ENCODE results near the gene GOLGA6L10. TPM values are rescaled to one million over a fixed set of nuclear protein-coding genes. Genes with fewer than 3 reads are reported as not detected.
"Not testable (repeated sequence)": the region's sequence is repeated elsewhere in the genome, so short reads cannot be mapped to it uniquely, and the experiment has no call there.

The GOLGA6L10 gene
- total RNA-seq, 1 donor from 2014 or later = 0.96 TPM

DNA sequence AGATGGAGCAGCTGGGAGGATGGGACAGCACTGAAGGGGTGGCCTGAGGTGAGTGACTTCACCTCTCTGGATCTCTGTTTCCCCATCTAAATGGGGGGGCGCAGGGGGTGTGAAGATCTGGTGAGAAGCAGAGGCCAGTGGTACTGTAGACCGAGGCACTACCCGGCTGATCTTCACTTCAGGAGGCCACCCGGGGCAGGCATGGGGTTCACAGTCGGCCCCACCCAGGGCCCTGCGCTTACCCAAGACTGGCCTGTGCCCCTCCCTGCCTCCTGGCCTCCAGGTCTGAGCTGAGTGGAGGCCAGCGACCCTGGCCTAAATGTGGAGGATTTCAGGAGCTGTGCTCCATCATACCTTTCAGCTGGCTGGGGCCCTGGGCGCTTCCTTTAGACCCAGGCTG is 31.0 kb downstream of the GOLGA6L10 start:
- DNase-seq, H3K27ac Mint-ChIP-seq: not testable (repeated sequence)

DNA sequence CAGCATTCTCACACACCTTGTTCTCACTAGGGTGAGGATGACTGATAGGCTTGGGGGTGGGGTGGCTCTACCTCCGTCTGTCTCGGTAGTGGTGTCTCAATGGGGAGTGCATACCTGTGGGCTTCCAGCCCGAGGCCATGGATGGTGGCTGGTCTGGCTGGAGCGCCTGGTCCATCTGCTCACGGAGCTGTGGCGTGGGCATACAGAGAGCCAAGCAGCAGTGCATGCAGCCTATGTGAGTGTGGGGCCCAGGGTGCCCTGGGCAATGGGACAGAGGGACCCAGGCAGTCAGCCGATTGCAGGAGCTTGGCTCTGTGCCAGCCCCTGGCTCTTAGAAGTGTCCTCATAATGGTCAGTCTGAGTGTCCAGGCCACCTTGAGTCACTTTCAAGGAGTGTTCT is 31.8 kb downstream of the GOLGA6L10 start:
- H3K9me3 Mint-ChIP-seq; H3K4me1 Mint-ChIP-seq; H3K27ac Mint-ChIP-seq; H3K27me3 Mint-ChIP-seq; intact Hi-C loops (cut with micrococcal nuclease); H3K4me3 Mint-ChIP-seq; DNase-seq; H3K36me3 Mint-ChIP-seq (ENCODE audit: low read depth): not testable (repeated sequence)

More for the DNA sequence above, 31.0 kb downstream of the GOLGA6L10 start:
- H3K9me3 Mint-ChIP-seq; H3K4me3 Mint-ChIP-seq; H3K36me3 Mint-ChIP-seq (ENCODE audit: low read depth); H3K27me3 Mint-ChIP-seq; intact Hi-C loops (cut with micrococcal nuclease); H3K4me1 Mint-ChIP-seq: not testable (repeated sequence)

DNA sequence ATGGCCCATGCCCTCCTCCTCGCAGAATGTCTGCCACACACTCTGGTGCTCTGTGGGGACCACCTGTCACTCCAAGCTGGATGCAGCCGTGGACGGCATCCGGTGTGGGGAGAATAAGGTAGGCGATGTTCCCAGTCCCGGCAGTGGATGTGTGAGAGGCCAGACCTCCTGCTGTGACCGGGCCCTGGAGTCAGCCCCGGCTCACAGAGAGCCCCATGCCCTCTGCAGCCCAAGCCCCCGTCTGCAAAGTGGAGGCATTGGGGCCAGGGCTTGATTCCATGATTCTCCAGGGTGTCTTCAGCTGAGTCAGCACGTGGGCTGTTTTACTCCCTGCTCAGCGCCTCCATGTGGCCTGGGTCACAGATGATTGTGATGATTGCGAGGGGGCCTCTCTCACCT is 32.2 kb downstream of the GOLGA6L10 start:
- Mint-ChIP-seq H3K27me3 (peaks cover 2% of the 10 kb centered on the region), H3K9me3 (no peaks in the 10 kb centered on the region), H3K4me1 (no peaks in the 10 kb centered on the region), H3K27ac (no peak overlapping the region), H3K4me3 (no peak overlapping the region), H3K36me3 (ENCODE audit: low read depth) (no peaks in the 10 kb centered on the region)
- intact Hi-C loops (cut with micrococcal nuclease) = no loop called here
- no peak for DNase-seq

DNA sequence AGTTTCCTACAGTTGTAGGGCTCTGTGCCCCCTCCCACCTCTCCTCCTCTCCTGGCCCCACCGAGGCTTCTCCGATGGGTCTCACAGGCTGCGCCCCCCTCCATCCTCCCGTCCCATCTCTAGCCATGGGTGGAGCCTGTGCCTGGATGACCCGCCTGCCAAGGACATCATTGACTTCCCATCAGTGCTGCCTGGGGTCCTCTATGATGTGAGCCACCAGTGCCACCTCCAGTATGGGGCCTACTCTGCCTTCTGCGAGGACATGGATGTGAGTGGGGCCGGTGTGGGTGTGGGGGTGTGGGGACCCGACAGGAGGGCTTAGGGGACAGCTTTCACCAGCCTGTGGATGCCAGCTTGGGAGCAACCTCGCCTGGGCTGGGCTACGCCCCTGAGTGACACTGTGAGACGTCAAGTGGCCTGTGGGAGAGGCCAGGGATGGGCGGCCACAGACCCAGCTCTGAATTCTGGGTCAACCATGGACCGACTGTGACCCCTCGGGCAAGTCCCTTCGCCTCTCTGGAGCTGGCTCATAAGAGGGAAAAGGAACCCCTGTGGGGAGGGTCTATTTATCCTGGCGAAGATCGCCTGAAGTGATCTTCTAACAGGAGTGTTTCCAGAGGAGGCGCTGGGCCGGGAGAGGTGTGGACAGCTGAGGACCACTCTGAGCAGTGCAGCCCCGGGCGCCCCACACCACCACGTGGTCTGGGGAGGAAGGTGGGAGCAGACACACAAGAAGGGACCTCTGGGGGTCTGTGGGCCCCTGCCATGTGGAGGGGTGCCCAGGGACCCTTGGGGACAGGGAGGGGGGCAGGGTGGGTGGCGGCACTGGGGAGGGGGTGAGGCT is 32.8 kb downstream of the GOLGA6L10 start:
- H3K27me3 Mint-ChIP-seq; H3K36me3 Mint-ChIP-seq (ENCODE audit: low read depth); H3K4me1 Mint-ChIP-seq; H3K9me3 Mint-ChIP-seq; H3K4me3 Mint-ChIP-seq; DNase-seq; intact Hi-C loops (cut with micrococcal nuclease); H3K27ac Mint-ChIP-seq: not testable (repeated sequence)

DNA sequence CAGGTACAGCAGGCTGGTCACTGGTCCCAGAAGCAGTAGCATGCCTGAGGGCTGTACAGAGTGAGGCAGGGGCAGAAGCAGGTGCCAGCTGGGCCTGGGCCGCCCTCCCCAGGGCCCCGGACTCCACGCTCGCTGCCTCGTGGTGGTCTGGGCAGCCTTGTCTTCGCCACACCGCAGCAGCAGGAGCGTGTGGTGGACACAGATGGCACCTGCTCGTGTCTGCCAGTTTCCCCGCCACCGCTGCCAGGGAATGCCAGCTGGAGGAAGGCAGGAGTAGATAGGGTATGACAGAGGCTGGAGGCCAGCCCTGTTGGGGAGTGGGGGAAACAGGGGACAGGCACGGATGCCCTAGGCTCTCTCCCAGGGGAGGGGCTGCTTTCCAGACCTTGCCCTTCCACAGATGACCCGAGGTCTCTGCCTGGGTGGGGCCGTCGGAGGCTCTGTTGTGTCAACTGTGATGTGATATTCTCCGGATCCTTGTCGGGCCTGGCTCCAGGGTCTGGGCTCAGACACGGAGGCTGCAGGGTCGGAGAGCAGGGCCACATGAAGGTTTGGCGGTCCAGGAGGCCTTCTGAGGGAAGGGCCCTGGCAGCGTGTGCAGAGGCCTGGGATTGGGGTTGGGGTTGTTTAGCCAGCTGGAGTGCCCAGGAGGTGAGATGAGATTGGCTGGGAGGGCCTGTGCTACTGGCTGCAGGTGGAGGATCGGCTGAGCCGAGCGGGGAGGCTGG is 33.6 kb downstream of the GOLGA6L10 start:
- no peak overlapping the region for H3K4me3 Mint-ChIP-seq
- intact Hi-C loops (cut with micrococcal nuclease) = no loop called here
- no peaks in the 10 kb centered on the region for H3K36me3 Mint-ChIP-seq (ENCODE audit: low read depth)
- no peaks in the 10 kb centered on the region for H3K4me1 Mint-ChIP-seq
- no peak overlapping the region for H3K27ac Mint-ChIP-seq
- H3K27me3 Mint-ChIP-seq = peaks cover 8% of the 10 kb centered on the region
- no peaks in the 10 kb centered on the region for H3K9me3 Mint-ChIP-seq
- DNase-seq = no peak

DNA sequence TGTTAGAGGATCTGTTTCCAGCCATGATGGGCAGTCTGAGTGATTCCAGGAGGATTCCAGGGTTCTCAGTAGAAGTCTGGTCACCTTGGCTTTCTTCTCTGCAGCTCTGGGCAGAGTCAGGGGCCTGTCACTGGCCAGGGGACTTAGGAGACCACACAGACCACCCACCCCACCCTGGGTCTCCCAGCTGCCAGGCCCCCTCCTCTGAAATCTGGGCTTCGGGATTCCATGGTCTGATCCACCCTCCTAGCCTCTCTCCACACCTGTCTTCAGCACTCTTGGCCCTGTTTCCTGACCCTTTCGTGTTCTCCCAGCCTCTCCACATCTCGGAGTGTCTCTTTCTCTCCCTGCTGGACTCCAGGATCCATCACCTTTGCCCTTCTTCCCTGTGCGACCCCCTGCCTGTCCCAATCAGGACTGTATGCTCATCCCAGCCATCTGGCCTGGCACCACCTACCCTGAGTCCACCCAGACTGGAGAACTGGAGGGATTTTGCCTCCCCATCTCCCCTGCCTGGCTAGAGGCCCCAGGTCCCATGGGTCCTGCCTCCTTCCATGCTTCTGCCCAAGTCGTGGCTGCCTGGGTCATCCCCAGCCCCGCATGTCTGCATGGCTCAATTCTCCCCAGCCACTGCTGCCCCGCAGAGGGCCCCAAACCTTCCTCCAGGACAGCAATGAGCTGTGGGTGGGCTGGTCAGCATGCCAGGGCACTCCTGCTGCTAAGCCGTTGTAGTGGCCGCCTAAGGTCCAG is 34.3 kb downstream of the GOLGA6L10 start:
- DNase-seq = no peak
- no peaks in the 10 kb centered on the region for H3K9me3 Mint-ChIP-seq
- H3K36me3 Mint-ChIP-seq (ENCODE audit: low read depth) = no peaks in the 10 kb centered on the region
- no peak overlapping the region for H3K27ac Mint-ChIP-seq
- no peak overlapping the region for H3K4me3 Mint-ChIP-seq
- no peaks in the 10 kb centered on the region for H3K4me1 Mint-ChIP-seq
- intact Hi-C loops (cut with micrococcal nuclease) = no loop called here
- peaks cover 10% of the 10 kb centered on the region for H3K27me3 Mint-ChIP-seq

DNA sequence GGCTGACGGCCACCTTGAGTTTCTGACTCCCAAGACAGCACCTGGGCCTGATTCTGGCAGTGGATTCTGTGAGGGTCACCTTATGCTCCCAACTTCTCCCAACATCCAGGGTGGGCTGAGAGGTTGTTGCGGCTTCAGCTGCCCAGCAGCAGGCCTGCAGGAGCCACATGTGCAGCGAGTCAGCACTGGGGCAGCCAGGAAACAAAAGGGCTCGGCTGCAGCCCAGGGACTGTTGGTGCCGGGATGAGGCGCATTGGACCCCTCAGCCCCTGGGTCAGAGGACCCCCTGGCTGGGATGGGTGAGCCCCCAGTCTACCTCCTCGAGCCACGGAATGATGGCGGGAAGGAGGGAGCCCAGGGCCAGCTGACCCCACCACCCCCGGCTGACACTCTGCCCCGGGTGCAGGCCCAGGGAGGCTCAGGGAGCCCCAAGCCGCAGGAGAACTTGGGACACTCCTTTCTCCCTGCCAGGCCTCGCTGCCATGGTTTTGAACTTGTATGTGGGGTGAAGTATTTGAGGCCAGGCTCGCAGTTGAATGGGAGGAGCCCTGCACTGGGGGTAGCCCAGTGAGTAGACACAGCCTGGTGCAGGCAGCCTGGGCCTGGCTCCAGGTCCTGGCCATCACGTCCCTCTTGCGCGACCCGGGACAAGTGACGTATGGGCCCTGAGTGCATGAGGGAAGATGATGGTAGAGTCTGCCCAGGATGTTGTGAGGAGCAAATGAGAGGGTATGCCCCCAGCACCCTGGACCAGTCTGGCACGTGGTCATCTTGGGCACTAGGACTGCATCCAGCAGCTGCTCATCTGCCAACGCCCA is 35.1 kb downstream of the GOLGA6L10 start:
- H3K27ac Mint-ChIP-seq; H3K9me3 Mint-ChIP-seq; H3K4me3 Mint-ChIP-seq; intact Hi-C loops (cut with micrococcal nuclease); DNase-seq; H3K4me1 Mint-ChIP-seq; H3K36me3 Mint-ChIP-seq (ENCODE audit: low read depth): not testable (repeated sequence)
- peaks cover 12% of the 10 kb centered on the region for H3K27me3 Mint-ChIP-seq

DNA sequence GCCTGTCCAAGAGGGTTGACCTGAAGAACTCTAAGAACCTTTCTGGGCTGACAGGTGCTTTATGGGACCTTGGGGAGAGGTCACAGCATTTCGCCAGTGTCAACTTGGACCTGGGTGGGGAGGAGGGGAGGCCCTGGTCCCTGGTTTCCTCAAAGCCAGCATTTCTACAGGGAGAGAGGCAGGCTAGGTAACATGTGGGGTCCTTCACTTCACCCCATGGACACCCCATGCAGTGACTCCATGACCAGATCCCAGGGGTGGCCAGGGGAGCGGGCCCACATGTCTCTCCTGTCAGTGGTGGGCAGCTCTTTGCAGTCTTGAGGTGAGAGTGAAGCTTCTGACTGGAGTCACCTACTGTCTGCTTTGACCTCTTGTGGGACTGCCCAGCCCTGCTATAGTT is 35.8 kb downstream of the GOLGA6L10 start:
- Mint-ChIP-seq H3K4me3 (no peak overlapping the region), H3K9me3 (no peaks in the 10 kb centered on the region), H3K36me3 (ENCODE audit: low read depth) (no peaks in the 10 kb centered on the region), H3K27me3 (peaks cover 12% of the 10 kb centered on the region), H3K4me1 (no peaks in the 10 kb centered on the region), H3K27ac (no peak overlapping the region)
- no peak for DNase-seq
- intact Hi-C loops (cut with micrococcal nuclease) = no loop called here

DNA sequence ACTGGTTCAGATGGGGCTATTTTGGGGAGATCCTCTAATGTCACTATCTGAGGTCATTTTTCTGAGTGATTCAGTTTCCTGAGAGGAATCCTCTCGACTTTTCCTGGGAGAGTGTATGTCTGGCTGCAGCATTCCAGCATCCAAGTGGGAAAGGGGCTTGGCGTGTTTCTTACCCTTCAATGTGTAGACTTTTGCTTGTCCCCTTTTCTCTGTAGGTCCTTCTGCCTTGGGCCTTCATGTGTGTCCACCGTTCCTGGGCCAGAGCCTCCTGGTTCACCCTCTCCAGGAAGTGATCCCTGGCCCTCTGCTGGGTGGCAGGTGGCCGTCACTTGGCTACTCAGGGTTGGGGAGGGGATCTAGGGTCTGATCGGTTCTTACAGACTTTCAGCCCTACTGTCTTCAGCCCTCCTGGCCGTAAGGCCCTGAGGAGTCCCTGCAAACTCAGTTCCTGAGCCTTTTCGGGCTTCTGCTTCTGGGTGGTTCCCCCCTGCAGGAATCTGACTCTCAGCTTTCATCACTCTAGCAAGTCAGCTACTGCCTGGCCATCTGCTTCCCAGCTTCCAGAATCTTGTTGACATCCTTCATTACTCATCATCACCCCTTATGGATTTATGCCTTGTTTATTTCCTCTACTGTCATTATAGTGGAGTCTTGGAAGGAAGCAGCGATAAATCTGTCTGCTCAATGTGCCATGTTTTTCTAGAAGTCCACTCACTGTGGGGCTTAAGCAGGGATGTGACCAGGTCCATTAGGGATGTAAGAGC is 36.5 kb downstream of the GOLGA6L10 start:
- intact Hi-C loops (cut with micrococcal nuclease) = no loop called here
- H3K9me3 Mint-ChIP-seq = no peaks in the 10 kb centered on the region
- no peak overlapping the region for H3K4me3 Mint-ChIP-seq
- H3K27ac Mint-ChIP-seq = no peak overlapping the region
- no peaks in the 10 kb centered on the region for H3K4me1 Mint-ChIP-seq
- no peak for DNase-seq
- H3K27me3 Mint-ChIP-seq = peaks cover 12% of the 10 kb centered on the region
- no peaks in the 10 kb centered on the region for H3K36me3 Mint-ChIP-seq (ENCODE audit: low read depth)

DNA sequence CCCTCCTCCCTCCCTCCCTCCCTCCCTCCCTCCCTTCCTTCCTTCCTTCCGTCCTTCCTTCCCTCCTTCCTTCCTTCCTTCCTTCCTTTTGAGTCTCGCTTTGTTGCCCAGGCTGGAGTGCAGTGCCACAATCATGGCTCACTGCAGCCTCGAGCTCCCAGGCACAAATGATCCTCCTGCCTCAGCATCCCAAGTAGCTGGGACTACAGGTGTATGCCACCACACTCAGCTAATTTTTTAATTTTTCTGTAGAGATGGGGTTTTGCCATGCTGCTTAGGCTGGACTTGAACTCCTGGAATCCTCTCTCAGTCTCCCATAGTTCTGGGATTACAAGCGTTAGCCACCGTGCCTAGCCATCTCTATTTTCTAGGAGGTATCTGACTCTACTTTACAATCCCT is 38.0 kb downstream of the GOLGA6L10 start:
- intact Hi-C loops (cut with micrococcal nuclease); H3K36me3 Mint-ChIP-seq (ENCODE audit: low read depth); H3K4me1 Mint-ChIP-seq; DNase-seq; H3K9me3 Mint-ChIP-seq; H3K4me3 Mint-ChIP-seq: not testable (repeated sequence)
- Mint-ChIP-seq H3K27ac (peak overlapping the region; percentile 85), H3K27me3 (peaks cover 12% of the 10 kb centered on the region)

DNA sequence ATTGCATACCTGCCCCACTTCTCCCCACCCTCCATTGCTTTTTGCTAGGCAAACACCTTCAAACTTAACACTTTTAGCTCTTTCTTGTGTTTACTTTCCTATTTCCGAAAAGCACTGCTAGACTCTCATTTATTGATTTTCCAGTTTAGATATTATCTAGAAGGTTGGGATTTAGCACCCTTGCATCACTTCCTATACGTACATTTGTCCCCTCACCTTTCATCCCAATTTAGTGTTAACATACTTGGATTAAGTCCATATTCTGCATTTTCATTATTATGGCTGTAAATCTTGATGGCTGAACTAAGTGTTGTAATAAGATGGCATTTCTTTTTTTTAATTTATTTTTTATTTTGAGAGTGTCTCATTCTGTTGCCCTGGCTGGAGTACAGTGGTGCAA is 39.5 kb downstream of the GOLGA6L10 start:
- Mint-ChIP-seq H3K4me3 (no peak overlapping the region), H3K36me3 (ENCODE audit: low read depth) (no peaks in the 10 kb centered on the region)

DNA sequence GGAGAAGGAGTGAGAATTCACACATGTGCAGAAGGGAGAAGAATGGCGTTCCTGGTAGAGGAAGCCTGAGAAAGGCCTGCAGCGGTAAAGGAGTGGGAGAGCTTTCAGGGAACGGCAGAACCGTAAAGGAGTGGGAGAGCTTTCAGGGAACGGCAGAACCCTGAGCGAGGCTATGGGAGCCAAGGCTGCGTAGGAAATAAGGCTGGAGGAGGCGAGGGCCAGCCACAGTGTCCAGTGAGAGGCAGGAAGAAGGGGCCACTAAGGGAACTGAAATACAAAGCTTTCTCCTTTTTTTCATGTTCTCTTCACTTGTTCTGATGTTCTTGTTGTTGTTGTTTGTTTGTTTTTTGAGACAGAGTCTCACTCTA is 41.6 kb downstream of the GOLGA6L10 start:
- Mint-ChIP-seq H3K9me3 (no peaks in the 10 kb centered on the region), H3K27me3 (peaks cover 10% of the 10 kb centered on the region), H3K4me3 (no peak overlapping the region), H3K36me3 (ENCODE audit: low read depth) (no peaks in the 10 kb centered on the region), H3K4me1 (peaks cover 3% of the 10 kb centered on the region), H3K27ac (no peak overlapping the region)
- intact Hi-C loops (cut with micrococcal nuclease) = no loop called here
- no peak for DNase-seq

More for the DNA sequence above, 39.5 kb downstream of the GOLGA6L10 start:
- intact Hi-C loops (cut with micrococcal nuclease) = no loop called here
- Mint-ChIP-seq H3K27ac (no peak overlapping the region), H3K4me1 (peaks cover 3% of the 10 kb centered on the region), H3K27me3 (peaks cover 12% of the 10 kb centered on the region), H3K9me3 (no peaks in the 10 kb centered on the region)
- DNase-seq = no peak
